SW480 (cell line): ENCODE measurements around the gene LGALS3BP.
"Not testable (repeated sequence)": the region's sequence is repeated elsewhere in the genome, so short reads cannot be mapped to it uniquely, and the experiment has no call there.

Source experiments
- DNase-seq: peaks from one replicate; pipeline ENCODE4 v3.0.0-alpha.2; 2016; ENCODE audit warnings: low spot score

LGALS3BP gene

DNA sequence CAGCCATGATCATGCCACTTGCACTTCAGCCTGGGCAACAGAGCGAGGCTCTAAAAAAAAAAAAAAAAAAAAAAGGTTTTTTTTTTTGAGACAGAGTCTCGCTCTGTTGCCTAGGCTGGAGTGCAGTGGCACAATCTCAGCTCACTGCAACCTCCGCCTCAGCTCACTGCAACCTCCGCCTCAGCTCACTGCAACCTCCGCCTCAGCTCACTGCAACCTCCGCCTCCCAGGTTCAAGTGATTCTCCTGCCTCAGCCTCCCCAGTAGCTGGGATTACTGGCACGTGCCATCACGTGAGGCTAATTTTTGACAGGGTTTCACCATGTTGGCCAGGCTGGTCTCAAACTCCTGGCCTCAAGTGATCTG, 16.8 kb downstream of the LGALS3BP start:
- not testable (repeated sequence) for DNase-seq

DNA sequence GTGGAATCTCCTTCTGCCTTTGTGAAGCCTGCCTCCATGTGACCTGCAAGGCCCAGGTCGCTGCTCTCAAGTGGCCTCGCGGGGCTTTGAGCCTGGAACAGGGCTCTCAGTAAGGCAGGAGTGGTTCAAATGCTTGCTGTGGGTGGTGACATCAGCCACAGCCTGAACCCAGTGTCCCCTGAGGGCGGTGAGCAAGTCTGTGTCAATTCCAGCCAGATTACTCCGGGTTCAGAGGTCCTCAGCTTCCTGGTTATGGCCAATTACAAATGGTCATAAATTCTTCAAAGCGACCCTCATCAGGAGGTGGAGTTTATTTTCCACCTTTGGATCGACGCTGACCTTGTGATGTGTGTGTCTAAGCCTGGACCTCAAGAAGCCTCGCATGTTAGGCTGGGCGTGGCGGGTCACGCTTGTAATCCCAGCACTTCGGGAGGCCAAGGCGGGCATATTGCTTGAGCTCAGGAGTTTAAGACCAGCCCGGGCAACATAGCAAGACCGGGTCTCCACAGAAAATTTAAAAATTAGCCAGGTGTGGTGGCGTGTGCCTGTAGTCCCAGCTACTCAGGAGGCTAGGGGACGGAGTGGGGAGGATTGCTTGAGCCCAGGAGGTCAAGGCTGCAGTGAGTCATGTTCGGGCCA, 17.3 kb downstream of the LGALS3BP start:
- DNase-seq = peak; percentile 56

DNA sequence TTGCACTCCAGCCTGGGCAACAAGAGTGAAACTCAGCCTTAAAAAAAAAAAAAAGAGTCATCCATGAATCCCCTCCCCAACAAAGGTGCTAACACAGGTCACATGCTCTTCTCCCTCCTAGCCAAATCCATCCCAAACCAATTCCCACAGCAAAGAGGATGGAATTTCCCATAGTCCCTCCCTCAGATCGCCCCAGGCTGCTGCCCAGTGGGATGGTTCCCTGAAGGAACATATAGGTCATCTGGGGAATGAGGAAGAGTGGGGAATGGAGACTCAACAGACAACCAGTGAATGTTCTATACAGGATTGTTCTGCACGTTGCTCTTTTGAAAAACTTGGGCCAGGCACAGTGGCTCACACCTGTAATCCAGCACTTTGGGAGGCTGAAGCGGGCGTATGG, 18.2 kb downstream of the LGALS3BP start:
- no peak for DNase-seq

DNA sequence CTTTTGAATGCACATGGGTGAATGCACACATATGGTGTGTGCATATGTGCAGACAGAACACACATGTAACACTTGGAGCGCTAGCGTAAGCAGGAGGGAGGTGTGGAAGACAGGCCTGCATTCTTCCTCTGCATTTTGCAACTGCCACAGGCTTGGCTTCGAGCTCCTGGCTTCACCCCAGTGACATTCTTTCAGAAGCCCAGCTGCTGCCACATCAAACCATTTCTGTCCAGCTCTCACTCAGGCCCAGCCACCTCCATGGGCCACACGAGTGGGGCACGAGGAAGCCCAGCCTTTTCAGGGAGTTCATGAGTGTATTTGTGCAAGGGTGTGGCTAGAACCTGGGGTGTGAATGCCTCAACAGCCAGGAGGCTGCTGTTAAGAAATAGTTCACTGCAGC, 18.8 kb downstream of the LGALS3BP start:
- DNase-seq = no peak

DNA sequence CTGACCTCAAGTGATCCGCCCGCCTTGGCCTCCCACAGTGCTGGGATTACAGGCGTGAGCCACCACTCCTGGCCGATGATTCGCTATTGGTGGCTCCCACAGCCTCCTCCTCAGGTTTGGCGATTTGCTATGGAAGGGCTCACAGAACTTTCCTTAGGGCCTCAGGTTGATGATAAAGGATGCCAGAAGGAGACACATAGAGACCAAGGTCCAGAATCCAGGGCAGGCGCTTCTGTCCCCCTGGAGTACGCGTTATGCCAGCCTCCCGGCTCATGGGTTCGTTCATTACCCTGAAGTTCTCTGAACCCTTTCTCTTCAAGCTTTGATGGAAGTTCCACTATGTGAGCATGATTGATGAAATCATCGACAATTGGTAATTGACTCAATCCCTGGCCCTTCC, 19.9 kb downstream of the LGALS3BP start:
- DNase-seq = no peak

DNA sequence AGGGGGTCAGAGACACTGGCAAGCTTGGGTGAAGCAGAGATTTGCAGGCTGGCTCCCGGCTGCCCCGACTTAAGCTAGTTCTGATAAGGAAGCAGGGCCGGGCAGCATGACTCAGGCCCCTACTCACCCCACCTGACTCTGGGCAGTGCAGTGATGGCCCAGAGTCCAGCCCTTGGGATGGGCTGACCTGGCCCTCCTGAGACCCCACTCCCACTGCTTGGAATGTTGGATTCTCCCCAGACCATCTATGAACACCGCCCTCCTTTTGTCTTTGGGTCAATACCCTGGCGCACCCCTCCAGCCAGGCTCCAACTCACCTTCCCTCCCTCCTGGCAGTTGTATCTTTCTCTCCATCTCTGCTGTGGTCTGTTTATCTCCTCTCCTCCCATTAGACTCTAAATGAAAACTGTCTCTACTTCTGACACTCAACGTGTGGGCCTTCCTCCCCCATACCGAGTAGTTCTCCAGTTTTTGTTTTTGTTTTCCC, 21.0 kb downstream of the LGALS3BP start:
- DNase-seq = no peak

DNA sequence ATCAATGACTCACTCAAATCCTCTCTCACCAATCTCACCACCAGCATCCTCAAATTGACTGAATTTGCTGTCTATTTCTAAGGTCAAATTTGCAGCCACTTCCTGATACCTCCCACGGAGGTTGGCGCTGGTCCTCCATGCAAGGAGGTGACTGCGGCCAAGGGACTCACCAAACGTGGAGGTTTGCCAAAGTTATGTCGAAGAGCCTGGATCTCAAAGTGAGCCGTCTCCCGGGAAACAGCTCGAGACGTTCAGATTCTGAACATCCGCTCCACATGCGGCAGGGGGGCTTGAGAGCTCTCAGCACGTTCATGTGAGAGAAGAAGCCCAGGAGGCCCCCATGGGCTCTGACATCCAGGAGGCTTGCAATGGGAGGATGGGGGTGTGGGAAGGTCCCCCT, 22.6 kb downstream of the LGALS3BP start:
- no peak for DNase-seq

DNA sequence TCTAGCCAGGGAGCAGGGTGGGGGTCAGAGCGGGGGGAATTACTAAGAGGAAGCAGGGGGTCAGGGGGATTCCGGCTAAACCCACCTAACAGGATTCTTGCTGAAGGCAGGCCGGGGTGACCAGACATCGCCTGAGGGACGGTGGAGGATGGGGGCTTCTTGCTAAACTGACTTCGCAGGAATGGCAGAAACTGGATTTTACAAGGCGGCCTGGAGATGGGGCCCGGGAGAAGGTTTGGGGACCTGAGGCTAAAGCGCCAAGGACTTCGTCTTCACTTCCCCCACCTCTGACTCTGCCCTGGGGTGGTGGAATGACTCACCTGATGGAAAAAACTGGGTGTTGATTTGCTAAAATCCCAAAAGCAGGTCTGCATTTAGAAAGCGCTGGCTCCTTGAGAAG, 23.5 kb downstream of the LGALS3BP start:
- DNase-seq = no peak

DNA sequence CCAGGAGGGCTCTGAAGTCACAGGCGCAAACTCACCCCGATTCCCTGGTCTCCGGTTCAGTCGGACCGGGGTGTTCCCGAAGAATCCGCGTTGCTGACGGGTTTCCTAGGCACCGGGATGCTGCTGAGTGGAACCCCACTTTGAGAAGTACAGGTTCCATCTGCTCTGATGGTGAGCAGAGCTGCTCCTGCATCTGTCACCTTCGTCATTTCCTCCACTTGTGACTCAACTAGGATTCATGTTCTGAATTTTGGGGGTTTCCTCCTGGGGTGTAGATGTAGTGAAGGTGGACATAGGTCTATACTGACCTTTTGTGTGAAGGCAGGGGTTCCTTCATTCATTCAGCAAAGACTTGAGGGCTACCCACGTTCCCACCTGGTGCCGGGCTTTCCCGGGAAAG, 25.0 kb downstream of the LGALS3BP start:
- no peak for DNase-seq

DNA sequence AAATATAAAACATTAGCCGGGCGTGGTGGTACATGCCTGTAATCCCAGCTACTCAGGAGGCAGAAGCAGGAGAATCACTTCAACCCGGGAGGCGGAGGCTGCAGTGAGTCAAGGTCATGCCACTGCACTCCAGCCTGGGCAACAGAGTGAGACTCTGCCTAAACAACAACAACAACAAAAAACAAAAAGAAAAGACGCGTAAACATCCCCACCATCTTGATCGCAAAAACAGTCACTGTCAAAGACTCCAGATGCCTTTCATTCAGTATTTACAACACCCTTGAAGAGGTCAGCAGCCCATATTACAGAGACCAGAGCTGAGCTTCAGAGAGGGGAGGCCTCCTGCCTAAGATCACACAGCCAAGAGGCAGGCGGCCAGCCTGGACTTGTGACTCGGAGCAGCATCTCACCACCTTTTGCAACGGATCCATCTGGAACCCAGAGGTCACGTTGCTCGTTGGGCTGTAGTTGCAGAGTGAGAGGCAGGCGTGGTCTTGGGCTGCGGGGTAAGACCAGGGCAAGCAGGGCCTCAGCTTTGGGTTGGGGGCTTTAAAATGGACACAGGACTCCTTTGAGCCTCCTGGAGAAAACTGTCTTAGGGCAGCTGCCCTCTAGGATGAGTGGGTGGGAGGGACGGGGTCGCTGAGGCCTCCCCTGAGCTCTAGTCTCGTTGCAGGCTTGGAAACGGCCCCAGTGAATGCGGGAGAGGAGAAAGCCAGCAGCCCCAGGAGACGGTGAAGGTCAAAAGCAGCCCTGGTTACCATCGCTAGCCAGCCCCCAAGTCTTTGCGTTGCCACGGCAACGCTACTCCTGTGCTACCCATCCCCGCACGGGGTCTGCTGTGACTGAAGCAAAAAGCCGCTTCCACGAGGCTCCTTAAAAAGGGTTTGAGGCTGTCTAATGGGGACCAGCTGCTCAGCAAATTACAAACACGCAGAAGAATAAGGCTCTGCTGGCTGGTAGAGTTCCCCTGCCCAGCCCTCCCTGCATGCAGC, 26.1 kb downstream of the LGALS3BP start:
- no peak for DNase-seq

DNA sequence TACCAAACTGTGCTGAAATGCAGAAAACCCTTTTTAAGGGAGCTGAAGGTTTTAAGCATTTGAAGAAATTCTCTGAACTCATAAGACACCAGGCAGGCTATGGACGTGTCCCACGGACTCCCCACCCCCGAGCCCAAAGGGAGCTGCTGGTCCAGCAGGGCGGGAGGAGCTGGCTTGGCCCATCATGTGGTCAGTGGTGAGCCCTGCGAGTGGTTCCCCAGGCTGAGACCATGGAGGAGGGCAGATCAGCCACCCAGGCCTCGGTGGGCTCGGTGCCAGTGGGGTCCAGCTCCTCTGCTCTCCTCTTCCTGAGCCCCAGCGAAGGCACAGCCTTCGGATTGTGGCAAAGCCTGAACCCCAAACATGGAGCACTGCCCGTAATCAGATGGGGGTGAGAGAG, 27.0 kb downstream of the LGALS3BP start:
- DNase-seq = no peak

DNA sequence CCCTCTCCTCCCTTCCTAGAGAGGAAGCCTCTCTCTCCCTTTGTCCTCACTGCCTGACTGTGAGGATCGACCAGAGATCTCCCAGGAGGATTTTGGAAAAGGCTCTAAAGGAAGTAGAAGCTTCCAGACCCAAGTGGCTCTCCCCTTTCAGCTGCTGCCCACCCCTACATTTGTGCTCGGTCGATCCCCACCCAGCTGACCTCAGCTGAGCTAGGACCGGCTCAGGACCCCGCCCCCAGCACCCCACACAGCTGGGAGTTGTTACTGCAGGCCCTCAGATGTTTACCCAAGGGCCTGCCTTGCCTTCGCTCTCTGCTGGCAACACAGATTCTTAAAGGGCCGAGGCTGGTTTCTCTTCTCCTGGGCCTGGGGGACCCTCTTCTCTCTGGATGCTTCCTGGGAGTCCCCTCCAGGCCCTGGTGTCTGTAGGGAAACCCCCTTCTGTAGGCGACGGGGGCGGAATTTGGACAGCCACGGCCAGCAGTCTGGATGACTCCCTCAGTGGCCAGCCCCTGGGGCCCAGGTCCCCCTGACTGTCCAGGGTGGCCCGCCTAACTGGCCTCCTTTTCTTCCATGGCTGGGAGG, 27.7 kb downstream of the LGALS3BP start:
- DNase-seq = no peak

DNA sequence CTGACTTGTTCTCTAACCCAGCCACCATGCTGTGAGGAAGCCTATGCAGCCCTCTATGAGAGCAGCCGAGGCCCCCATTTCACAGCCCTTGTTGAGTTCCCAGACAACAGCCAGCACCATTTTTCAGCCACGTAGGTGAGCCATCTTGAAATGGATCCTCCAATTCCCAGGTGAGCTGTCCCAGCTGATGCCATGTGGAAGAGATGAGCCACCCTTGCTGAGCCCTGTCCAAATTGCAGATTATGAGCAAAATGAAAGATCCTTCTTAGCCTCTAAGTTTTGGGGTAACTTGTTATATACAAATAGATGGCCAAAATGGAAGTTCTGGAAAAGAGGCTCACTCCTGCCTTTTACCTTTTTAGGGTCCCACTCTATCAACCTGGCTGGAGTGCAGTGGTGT, 28.9 kb downstream of the LGALS3BP start:
- no peak for DNase-seq

DNA sequence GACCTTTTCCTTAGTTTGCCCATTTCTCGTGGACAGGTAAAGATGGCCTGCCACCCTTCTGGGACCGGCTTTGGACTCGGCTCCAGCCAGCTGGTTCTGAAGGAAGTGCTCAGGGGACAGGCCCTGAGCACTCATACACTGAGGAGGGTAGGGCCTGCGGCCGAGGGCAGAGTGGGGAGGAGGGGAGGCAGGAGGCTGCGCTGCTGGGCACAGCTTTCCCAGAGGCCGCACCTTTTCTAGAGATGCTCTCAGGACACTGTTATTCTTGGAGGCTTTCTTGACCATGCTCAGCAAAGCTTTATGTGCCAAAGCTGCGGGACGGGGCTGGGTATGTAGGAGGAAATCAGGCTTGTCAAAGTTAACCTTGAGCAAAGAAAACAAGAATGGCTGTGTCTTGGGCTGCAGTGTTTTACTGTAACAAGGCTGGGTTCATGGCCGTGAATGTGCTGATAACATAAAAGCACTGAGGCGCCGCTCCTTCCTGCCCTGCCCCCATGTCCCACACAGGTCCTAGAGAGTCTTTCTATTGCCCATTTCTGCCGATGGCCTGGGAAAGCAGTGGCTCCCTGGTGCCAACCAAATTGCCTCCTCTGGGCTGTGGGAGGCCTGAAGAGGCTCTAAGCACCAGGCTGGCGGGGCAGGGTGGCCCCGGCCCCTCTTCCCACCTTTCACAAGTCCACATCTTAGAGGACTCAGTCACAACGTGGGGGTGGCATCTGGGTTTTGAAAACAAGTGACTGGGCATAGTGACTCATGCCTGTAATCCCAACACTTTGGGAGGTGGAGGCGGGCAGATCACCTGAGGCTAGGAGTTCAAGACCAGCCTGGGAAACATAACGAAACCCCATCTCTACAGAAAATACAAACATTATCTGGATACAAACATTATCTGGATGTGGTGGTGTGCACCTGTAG, 32.2 kb downstream of the LGALS3BP start:
- DNase-seq = no peak

DNA sequence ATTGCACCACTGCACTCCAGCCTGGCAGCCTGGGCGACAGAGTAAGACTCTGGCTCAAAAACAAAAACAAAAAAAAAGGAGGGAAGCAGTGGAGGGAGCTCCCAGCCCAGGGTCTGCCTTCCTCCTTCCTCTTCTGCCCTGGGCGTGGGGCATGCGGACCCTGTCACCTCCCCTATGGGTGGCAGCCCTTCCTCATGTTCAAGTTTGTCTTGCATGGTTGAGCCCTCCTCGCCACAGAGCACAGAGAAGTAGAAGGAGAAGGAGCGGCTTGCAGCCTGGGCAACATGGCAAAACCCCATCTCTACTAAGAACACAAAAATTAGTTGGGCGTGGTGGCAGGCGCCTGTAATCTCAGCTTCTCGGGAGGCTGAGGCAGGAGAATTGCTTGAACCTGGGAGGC, 33.1 kb downstream of the LGALS3BP start:
- DNase-seq = no peak

DNA sequence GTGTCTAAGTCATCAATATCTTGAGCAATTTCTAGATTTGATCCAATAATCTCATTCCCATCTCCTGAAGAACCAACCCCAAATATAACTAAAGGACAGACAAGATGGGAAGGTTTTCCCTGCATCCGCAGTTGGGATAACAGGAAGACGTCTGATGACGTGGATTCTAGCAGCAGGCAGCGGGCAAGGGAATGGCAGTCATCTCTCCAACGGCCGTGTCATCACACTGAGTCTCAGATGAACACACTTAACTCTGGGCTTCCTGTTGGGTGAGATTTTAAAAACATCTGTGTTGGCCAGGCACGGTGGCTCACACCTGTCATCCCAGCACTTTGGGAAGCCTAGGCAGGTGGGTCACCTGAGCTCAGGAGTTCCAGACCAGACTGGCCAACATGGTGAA, 33.6 kb downstream of the LGALS3BP start:
- no peak for DNase-seq

DNA sequence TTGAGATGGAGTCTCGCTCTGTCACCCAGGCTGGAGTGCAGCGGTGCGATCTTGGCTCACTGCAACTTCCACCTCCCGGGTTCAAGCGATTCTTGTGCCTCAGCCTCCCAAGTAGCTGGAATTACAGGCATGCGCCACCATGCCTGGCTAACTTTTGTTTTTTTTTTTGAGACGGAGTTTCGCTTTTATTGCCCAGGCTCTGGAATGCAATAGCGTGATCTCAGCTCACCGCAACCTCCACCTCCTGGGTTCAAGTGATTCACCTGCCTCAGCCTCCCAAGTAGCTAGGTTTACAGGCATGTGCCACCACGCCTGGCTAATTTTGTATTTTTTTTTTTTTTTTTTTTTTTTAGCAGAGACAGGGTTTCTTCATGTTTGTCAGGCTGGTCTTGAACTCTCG, 34.3 kb downstream of the LGALS3BP start:
- DNase-seq = not testable (repeated sequence)

DNA sequence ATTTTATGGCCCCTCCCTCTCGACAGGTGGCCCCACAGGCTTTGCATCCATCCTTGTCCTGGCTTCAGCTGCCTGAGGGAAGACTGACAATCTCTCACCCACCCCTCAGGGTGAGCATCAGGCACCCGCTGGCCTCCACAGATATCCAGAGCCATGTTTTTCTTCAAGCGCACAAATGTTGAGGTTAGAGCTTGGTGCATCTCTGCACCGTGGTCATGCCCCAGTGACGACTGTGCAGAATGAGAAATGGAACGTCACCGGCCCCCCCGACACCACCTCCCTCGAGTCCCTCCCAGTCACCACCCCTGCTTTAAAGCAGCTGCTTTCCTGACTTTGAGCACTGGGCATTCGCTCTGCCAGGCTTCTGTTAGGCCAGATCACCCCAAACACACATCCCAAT, 34.8 kb downstream of the LGALS3BP start:
- DNase-seq = no peak

DNA sequence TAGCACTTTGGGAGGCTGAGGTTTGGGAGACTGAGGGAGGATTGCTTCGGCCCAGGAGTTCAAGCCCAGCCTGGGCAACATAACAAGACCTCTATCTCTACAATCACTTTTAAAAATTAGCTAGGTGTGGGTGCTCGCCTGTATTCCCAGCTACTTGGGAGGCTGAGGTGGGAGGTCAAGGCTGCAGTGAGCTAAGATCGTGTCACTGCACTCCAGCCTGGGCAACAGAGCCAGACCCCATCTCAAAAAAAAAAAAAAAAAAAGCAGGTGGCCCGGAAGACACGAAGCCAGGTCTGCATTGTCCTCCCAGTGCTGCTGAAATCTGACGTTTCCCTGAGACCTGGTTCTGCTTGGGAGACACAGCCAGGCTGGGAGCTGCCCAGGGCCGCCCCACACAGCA, 35.7 kb downstream of the LGALS3BP start:
- DNase-seq = no peak

DNA sequence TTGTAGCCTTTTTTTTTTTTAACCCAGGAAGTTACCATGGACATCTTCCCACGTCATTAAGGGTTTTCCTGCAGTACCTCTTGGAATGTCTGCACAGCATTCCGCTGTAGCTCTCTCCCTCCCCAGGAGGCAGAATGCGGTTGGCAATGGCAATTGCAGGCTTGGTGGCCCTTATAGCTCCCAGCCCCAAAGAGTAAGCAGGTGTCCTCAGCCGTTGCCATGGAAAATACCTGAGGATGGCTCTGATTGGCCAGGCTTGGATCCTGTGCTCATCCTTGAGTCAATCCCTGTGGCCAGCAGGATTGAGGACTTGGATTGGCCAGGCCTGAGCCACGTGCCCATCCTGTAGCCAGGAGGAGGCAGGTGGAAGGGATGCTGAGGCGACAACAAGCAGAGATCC, 39.0 kb downstream of the LGALS3BP start:
- no peak for DNase-seq

DNA sequence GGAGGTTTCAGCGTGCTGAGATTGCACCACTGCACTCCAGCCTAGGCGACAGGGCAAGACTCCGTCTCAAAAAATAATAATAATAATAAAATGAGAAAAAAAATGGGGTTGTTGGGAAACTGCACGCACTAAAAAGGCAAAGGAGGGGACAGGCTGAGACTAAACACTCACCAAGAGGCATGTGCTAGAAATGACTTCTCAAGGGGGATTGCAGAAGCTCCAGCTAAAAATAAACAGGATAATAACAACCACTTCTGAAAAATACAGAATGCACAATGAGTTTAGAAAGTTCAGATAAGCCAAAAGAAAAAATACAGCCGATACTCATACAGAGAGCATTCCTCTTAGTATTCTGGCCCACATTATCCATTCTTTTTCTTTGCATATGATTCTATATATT, 39.5 kb downstream of the LGALS3BP start:
- no peak for DNase-seq

DNA sequence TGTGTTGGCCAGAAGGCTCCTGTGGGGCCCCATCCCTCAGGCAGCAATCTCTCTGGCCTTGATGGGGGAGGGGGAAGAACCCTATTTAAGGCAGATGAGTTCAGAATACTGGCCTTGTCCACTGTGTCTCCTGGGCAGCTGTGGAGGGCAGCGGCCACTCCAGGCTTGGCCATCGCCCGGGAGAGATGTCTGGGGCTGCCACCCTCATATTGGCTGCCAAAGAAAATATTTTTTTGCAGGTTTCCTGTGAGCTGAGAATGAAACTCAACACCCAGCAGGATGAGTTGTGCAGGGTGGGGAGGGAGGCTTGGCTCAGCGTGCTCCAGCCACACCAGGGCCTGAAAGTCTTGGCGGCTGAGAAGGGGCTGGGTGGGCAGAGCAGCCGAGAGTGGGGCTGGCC, 40.1 kb downstream of the LGALS3BP start:
- no peak for DNase-seq
